Measurements from ENCODE around the gene LRRK1.

Gene LRRK1

DNA sequence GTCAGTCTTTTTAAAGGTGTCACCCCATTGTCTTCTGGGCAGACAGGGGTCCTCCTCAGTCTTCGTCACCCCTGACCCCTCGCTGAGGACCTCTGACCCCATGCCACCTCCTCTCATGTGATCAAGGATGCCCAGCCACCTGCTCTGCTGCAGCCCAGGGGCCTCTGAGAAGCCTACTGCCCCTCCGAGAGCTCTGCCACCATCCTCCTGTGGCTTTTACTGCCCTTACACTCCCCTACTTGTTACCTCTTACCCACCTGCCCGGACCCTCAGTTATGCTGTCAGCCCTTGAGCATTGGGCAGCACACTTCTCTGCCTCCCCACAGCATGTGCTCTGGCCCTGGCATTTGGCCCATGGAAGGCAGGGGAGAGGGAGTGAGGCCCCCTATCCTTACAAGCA, 123.2 kb downstream of the LRRK1 start:
- Histone ChIP-seq H3K23ac (ENCODE audit: low read length in 2 of 2) (no peak overlapping the region), H3K79me1 (replicated peaks; ENCODE audit: low read length, poor library complexity, severe bottlenecking) (no peaks in the 10 kb centered on the region)

DNA sequence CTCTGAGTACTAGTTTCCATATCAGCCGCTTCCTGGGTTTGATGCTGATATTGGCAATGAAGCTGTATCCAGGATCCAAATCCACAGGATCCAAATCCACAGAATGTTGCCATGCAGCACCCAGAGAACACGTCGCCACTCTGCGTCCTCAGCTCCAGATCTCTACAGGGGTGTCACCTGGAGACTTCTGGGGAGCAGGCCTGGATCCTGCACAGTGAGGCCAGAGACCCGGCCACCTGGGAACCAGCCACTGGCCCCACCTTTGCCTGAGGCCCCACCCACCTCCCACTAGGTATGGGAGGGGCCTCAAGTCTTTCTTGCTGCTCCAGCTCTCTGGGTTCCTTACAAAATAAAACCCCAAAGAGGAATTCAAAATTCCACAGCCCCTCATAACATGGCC, 123.9 kb downstream of the LRRK1 start:
- H3K4ac ChIP-seq (ENCODE audit: low read depth in 1 of 2, low read length in 2 of 2) = no peak overlapping the region
- H2BK120ac ChIP-seq (ENCODE audit: low read depth, low read length) = no peak overlapping the region
- 96% methylated on average over 5 of the region's 5 CpGs for WGBS

More for the DNA sequence above, 123.2 kb downstream of the LRRK1 start:
- Histone ChIP-seq H3K4me2 (ENCODE audit: low read length, poor library complexity, severe bottlenecking) (no peak overlapping the region), H3K27me3 (ENCODE audit: control insufficient read depth in 1 of 2, insufficient read depth in 1 of 2, low read length in 2 of 2) (peaks cover 0 to 3% of the 10 kb centered on the region in 2 experiments), H3K4me1 (ENCODE audit: control insufficient read depth, insufficient read depth, low read depth, low read length) (no peaks in the 10 kb centered on the region), H3K9ac (ENCODE audit: low read length) (no peak overlapping the region), H3K18ac (ENCODE audit: low read depth in 1 of 2, low read length in 2 of 2) (no peak overlapping the region), H3K36me3 (ENCODE audit: control insufficient read depth in 1 of 2, insufficient read depth in 2 of 2, low read depth in 1 of 2, low read length in 2 of 2) (peaks cover 0 to 56% of the 10 kb centered on the region in 2 experiments), H3K4ac (ENCODE audit: low read depth in 1 of 2, low read length in 2 of 2) (no peak overlapping the region), H2AK5ac (ENCODE audit: low read length, severe bottlenecking) (no peak overlapping the region), H2BK5ac (ENCODE audit: low read depth, low read length, poor library complexity, severe bottlenecking) (no peak overlapping the region), H4K91ac (ENCODE audit: low read length) (no peak overlapping the region), H4K8ac (ENCODE audit: low read length) (no peak overlapping the region), H2BK15ac (ENCODE audit: low read depth, poor library complexity, severe bottlenecking) (no peak overlapping the region), H3K27ac (ENCODE audit: low read length, poor library complexity, severe bottlenecking) (no peak overlapping the region), H2AFZ (ENCODE audit: low read depth, low read length) (no peak overlapping the region), H3K9me3 (ENCODE audit: control insufficient read depth, low read length) (no peaks in the 10 kb centered on the region), H3K14ac (ENCODE audit: low read length in 2 of 2) (no peak overlapping the region), H3K4me3 (ENCODE audit: insufficient read depth in 1 of 2, low read depth in 1 of 2, low read length in 2 of 2) (no peak overlapping the region), H2BK12ac (ENCODE audit: low read length in 2 of 2) (no peak overlapping the region), H2BK120ac (ENCODE audit: low read depth, low read length) (no peak overlapping the region)
- no peak for DNase-seq
- WGBS = 88% methylated on average over 4 of the region's 4 CpGs

DNA sequence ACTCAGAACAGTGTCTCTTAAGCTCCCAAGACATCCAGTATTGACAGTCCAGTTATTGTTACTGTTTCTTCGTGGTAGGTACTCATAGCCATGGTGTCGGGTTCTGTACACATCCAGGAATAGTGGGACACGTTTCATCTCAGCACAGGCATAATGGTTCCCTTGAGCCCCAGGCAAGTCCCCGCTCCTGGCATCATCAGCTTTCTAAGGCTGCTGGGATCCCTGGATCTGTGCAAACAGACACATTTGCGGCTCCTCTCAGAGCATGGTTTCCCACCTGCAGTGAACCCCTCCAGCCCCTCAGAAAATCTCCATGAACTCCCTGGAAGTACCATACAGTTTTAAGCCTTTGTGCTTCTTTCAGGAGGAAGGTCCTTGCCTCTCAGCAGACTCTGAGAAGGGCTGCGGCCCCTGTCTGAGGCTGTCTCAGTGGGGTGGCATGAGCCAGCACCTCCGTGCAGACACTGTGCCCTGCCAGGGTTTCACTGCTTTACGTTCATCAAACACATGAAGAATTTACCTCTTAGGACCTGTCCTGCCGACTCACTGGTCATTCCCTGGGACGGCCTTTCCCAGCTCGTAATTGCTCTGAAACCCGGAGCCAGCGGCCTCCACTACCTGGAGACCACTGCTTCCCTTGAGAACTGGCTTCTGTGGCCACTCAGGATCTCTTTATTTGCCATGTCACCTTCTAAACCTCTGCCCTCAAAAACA, 124.9 kb downstream of the LRRK1 start:
- no peak overlapping the region for H2BK120ac ChIP-seq (ENCODE audit: low read depth, low read length)
- no peak overlapping the region for H2BK5ac ChIP-seq (ENCODE audit: low read depth, low read length, poor library complexity, severe bottlenecking)
- H4K8ac ChIP-seq (ENCODE audit: low read length) = no peak overlapping the region
- no peak overlapping the region for H2AK5ac ChIP-seq (ENCODE audit: low read length, severe bottlenecking)
- H3K79me1 ChIP-seq (replicated peaks; ENCODE audit: low read length, poor library complexity, severe bottlenecking) = no peaks in the 10 kb centered on the region
- H3K4me2 ChIP-seq (ENCODE audit: low read length, poor library complexity, severe bottlenecking) = no peak overlapping the region
- H3K14ac ChIP-seq (ENCODE audit: low read length in 2 of 2) = no peak overlapping the region
- H3K4me3 ChIP-seq (ENCODE audit: insufficient read depth in 1 of 2, low read depth in 1 of 2, low read length in 2 of 2) = no peak overlapping the region
- 94% methylated on average over 13 of the region's 13 CpGs for WGBS
- peaks cover 0 to 56% of the 10 kb centered on the region in 2 experiments for H3K36me3 ChIP-seq (ENCODE audit: control insufficient read depth in 1 of 2, insufficient read depth in 2 of 2, low read depth in 1 of 2, low read length in 2 of 2)
- no peak overlapping the region for H2BK15ac ChIP-seq (ENCODE audit: low read depth, poor library complexity, severe bottlenecking)
- DNase-seq = no peak
- H3K9me3 ChIP-seq (ENCODE audit: control insufficient read depth, low read length) = no peaks in the 10 kb centered on the region
- H3K27me3 ChIP-seq (ENCODE audit: control insufficient read depth in 1 of 2, insufficient read depth in 1 of 2, low read length in 2 of 2) = no peaks in the 10 kb centered on the region
- H3K27ac ChIP-seq (ENCODE audit: low read length, poor library complexity, severe bottlenecking) = no peak overlapping the region
- H3K18ac ChIP-seq (ENCODE audit: low read depth in 1 of 2, low read length in 2 of 2) = no peak overlapping the region
- H3K23ac ChIP-seq (ENCODE audit: low read length in 2 of 2) = no peak overlapping the region
- H2AFZ ChIP-seq (ENCODE audit: low read depth, low read length) = no peak overlapping the region
- H4K91ac ChIP-seq (ENCODE audit: low read length) = no peak overlapping the region
- H3K4ac ChIP-seq (ENCODE audit: low read depth in 1 of 2, low read length in 2 of 2) = no peak overlapping the region
- no peak overlapping the region for H2BK12ac ChIP-seq (ENCODE audit: low read length in 2 of 2)
- no peaks in the 10 kb centered on the region for H3K4me1 ChIP-seq (ENCODE audit: control insufficient read depth, insufficient read depth, low read depth, low read length)
- no peak overlapping the region for H3K9ac ChIP-seq (ENCODE audit: low read length)

More for the DNA sequence above, 123.9 kb downstream of the LRRK1 start:
- H2BK15ac ChIP-seq (ENCODE audit: low read depth, poor library complexity, severe bottlenecking) = no peak overlapping the region
- peaks cover 0 to 57% of the 10 kb centered on the region in 2 experiments for H3K36me3 ChIP-seq (ENCODE audit: control insufficient read depth in 1 of 2, insufficient read depth in 2 of 2, low read depth in 1 of 2, low read length in 2 of 2)
- H4K91ac ChIP-seq (ENCODE audit: low read length) = no peak overlapping the region
- H3K9me3 ChIP-seq (ENCODE audit: control insufficient read depth, low read length) = no peaks in the 10 kb centered on the region
- no peak overlapping the region for H3K18ac ChIP-seq (ENCODE audit: low read depth in 1 of 2, low read length in 2 of 2)
- no peak overlapping the region for H2AK5ac ChIP-seq (ENCODE audit: low read length, severe bottlenecking)
- no peak overlapping the region for H2BK12ac ChIP-seq (ENCODE audit: low read length in 2 of 2)
- H3K4me2 ChIP-seq (ENCODE audit: low read length, poor library complexity, severe bottlenecking) = no peak overlapping the region
- no peak overlapping the region for H3K23ac ChIP-seq (ENCODE audit: low read length in 2 of 2)
- no peak overlapping the region for H3K9ac ChIP-seq (ENCODE audit: low read length)
- no peaks in the 10 kb centered on the region for H3K79me1 ChIP-seq (replicated peaks; ENCODE audit: low read length, poor library complexity, severe bottlenecking)
- H3K27ac ChIP-seq (ENCODE audit: low read length, poor library complexity, severe bottlenecking) = no peak overlapping the region
- peaks cover 0 to 3% of the 10 kb centered on the region in 2 experiments for H3K27me3 ChIP-seq (ENCODE audit: control insufficient read depth in 1 of 2, insufficient read depth in 1 of 2, low read length in 2 of 2)
- no peak overlapping the region for H2BK5ac ChIP-seq (ENCODE audit: low read depth, low read length, poor library complexity, severe bottlenecking)
- H4K8ac ChIP-seq (ENCODE audit: low read length) = no peak overlapping the region
- H3K4me1 ChIP-seq (ENCODE audit: control insufficient read depth, insufficient read depth, low read depth, low read length) = no peaks in the 10 kb centered on the region
- no peak overlapping the region for H2AFZ ChIP-seq (ENCODE audit: low read depth, low read length)
- no peak for DNase-seq
- no peak overlapping the region for H3K14ac ChIP-seq (ENCODE audit: low read length in 2 of 2)
- H3K4me3 ChIP-seq (ENCODE audit: insufficient read depth in 1 of 2, low read depth in 1 of 2, low read length in 2 of 2) = no peak overlapping the region

DNA sequence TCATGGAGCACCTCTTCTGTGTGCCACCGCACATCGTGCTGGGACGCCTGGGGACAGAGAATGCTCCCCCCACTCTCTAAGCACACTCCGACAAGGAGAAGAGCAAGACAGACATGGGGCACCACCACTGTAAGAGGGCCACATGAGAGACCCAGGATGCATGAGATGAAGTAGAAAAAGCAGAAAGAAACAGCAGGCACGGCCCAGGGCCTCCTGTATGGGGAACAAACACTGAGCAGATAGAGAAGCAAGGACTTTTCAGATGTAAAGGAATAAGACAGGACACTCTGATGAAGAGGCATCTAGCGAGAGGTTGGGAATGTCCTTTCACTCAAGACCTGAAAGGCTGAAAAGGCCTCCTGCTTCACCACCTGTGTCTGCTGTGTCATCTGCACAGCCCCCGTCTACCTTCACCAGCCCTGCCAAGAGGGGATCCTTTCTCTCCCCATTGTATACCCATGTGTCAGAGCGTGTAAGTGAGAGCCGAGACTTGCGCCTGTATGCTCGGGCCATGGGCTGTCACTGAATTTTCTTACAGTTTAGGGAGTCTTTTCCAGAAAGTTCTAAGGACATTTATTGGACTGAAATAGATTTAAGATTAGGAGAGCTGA, 125.6 kb downstream of the LRRK1 start:
- H3K14ac ChIP-seq (ENCODE audit: low read length in 2 of 2) = no peak overlapping the region

More for the DNA sequence above, 125.6 kb downstream of the LRRK1 start:
- no peaks in the 10 kb centered on the region for H3K9me3 ChIP-seq (ENCODE audit: control insufficient read depth, low read length)
- no peaks in the 10 kb centered on the region for H3K4me1 ChIP-seq (ENCODE audit: control insufficient read depth, insufficient read depth, low read depth, low read length)
- no peak overlapping the region for H3K4ac ChIP-seq (ENCODE audit: low read depth in 1 of 2, low read length in 2 of 2)
- no peak overlapping the region for H3K23ac ChIP-seq (ENCODE audit: low read length in 2 of 2)
- WGBS = 97% methylated on average over 11 of the region's 11 CpGs
- no peak overlapping the region for H2AFZ ChIP-seq (ENCODE audit: low read depth, low read length)
- H3K27ac ChIP-seq (ENCODE audit: low read length, poor library complexity, severe bottlenecking) = no peak overlapping the region
- H3K4me3 ChIP-seq (ENCODE audit: insufficient read depth in 1 of 2, low read depth in 1 of 2, low read length in 2 of 2) = no peak overlapping the region
- DNase-seq = no peak
- H2BK5ac ChIP-seq (ENCODE audit: low read depth, low read length, poor library complexity, severe bottlenecking) = no peak overlapping the region
- H2AK5ac ChIP-seq (ENCODE audit: low read length, severe bottlenecking) = no peak overlapping the region
- H2BK15ac ChIP-seq (ENCODE audit: low read depth, poor library complexity, severe bottlenecking) = no peak overlapping the region
- no peak overlapping the region for H4K8ac ChIP-seq (ENCODE audit: low read length)
- H3K9ac ChIP-seq (ENCODE audit: low read length) = no peak overlapping the region
- H3K4me2 ChIP-seq (ENCODE audit: low read length, poor library complexity, severe bottlenecking) = no peak overlapping the region
- H3K36me3 ChIP-seq (ENCODE audit: control insufficient read depth in 1 of 2, insufficient read depth in 2 of 2, low read depth in 1 of 2, low read length in 2 of 2) = peaks cover 0 to 63% of the 10 kb centered on the region in 2 experiments
- H3K79me1 ChIP-seq (replicated peaks; ENCODE audit: low read length, poor library complexity, severe bottlenecking) = no peaks in the 10 kb centered on the region
- H2BK120ac ChIP-seq (ENCODE audit: low read depth, low read length) = no peak overlapping the region
- no peak overlapping the region for H2BK12ac ChIP-seq (ENCODE audit: low read length in 2 of 2)
- no peaks in the 10 kb centered on the region for H3K27me3 ChIP-seq (ENCODE audit: control insufficient read depth in 1 of 2, insufficient read depth in 1 of 2, low read length in 2 of 2)
- no peak overlapping the region for H4K91ac ChIP-seq (ENCODE audit: low read length)
- no peak overlapping the region for H3K18ac ChIP-seq (ENCODE audit: low read depth in 1 of 2, low read length in 2 of 2)
